Stimulated activated CD4-positive, alpha-beta T cell treated with anti-CD3 and anti-CD28 coated beads, TNF-alpha, amount 100 ng/mL, for 48 hours (primary cell): Measurements from ENCODE around the gene RNF151.

ENCODE experiments used
- DNase-seq, 3 donors: peaks; one replicate each; pipeline ENCODE4 v3.0.0-alpha.2; 2020; ENCODE audit warnings: low read depth in 3 of 3

Gene RNF151

GRCh38 chr16:1991588-1991947 is 24.9 kb downstream of the RNF151 start:
- no peak for DNase-seq

- peak; percentile 97 to 98 (median 97) for DNase-seq
These were observed 25.5 kb downstream of the RNF151 start for GRCh38 chr16:1991948-1992703.

GRCh38 chr16:1992704-1993317 is 26.2 kb downstream of the RNF151 start:
- DNase-seq, result no peak

GRCh38 chr16:1993731-1994131 is 27.1 kb downstream of the RNF151 start:
- DNase-seq, result no peak

GRCh38 chr16:1997494-1998359 is 31.1 kb downstream of the RNF151 start:
- no peak for DNase-seq

GRCh38 chr16:1998360-1998835 is 31.7 kb downstream of the RNF151 start:
- DNase-seq, result no peak

- DNase-seq, result no peak
These were observed 32.5 kb downstream of the RNF151 start for GRCh38 chr16:1998852-1999801.

GRCh38 chr16:1999866-2000514 is 33.3 kb downstream of the RNF151 start:
- DNase-seq, result no peak

GRCh38 chr16:2001035-2001434 is 34.4 kb downstream of the RNF151 start:
- DNase-seq, result no peak

GRCh38 chr16:2001456-2002355 is 35.0 kb downstream of the RNF151 start:
- DNase-seq, result no peak

- no peak for DNase-seq
These were observed 36.0 kb downstream of the RNF151 start for GRCh38 chr16:2002406-2003230.

- DNase-seq, result no peak
These were observed 36.7 kb downstream of the RNF151 start for GRCh38 chr16:2003231-2003826.

- peak; percentile 82 to 93 (median 84) for DNase-seq
These were observed 37.4 kb downstream of the RNF151 start for GRCh38 chr16:2003827-2004641.

- DNase-seq, result no peak
These were observed 38.3 kb downstream of the RNF151 start for GRCh38 chr16:2004795-2005517.

- DNase-seq, result no peak
These were observed 39.0 kb downstream of the RNF151 start for GRCh38 chr16:2005646-2006045.

- DNase-seq, result no peak
These were observed 39.7 kb downstream of the RNF151 start for GRCh38 chr16:2006317-2006716.
